Endothelial cell (in vitro differentiated cells): ENCODE results near the gene KLF15. TPM values are rescaled to one million over a fixed set of nuclear protein-coding genes. Genes with fewer than 3 reads are reported as not detected.

Experiments used
- DNase-seq: peaks from one replicate; pipeline ENCODE4 v3.0.0; 2021; ENCODE audit warnings: low spot score
- H3K27ac Mint-ChIP-seq: one replicate; pipeline ENCODE4 v1.8.0; 2021; ENCODE audit warnings: mixed read lengths, inconsistent platforms; ENCODE audit not compliant: unreplicated experiment
- H3K27me3 Mint-ChIP-seq: one replicate; pipeline ENCODE4 v1.8.0; 2021; ENCODE audit warnings: mild to moderate bottlenecking, moderate library complexity, mixed read lengths, inconsistent platforms; ENCODE audit not compliant: unreplicated experiment
- H3K36me3 Mint-ChIP-seq: one replicate; pipeline ENCODE4 v1.8.0; 2021; ENCODE audit warnings: mild to moderate bottlenecking, low read depth, mixed read lengths, inconsistent platforms; ENCODE audit not compliant: unreplicated experiment
- H3K4me1 Mint-ChIP-seq: one replicate; pipeline ENCODE4 v1.8.0; 2021; ENCODE audit warnings: mild to moderate bottlenecking, mixed read lengths, inconsistent platforms; ENCODE audit not compliant: unreplicated experiment
- H3K4me3 Mint-ChIP-seq: one replicate; pipeline ENCODE4 v1.8.0; 2021; ENCODE audit warnings: mild to moderate bottlenecking, mixed read lengths, inconsistent platforms; ENCODE audit not compliant: unreplicated experiment
- H3K9me3 Mint-ChIP-seq: one replicate; pipeline ENCODE4 v1.8.0; 2021; ENCODE audit warnings: mixed read lengths, inconsistent platforms; ENCODE audit not compliant: unreplicated experiment
- CTCF ChIP-seq: fragments of 200-600 bp; sonication (generic); IDR thresholded peaks from one replicate; pipeline ENCODE4 v1.5.0; 2021; ENCODE audit warnings: antibody characterized with exemption; ENCODE audit not compliant: unreplicated experiment
- total RNA-seq: library from RNA; stranded (reverse); fragmentation: NEBNext Ultra II Directional; extraction: Animal tissue kit (Norgen Biotek cat#: 25700); gene quantifications from one replicate; pipeline ENCODE4 v1.2.1, GENCODE V29; 2021; ENCODE audit not compliant: unreplicated experiment

The KLF15 gene
- total RNA-seq, 1 donor from 2014 or later: 0.67 TPM

GRCh38 chr3:126390201-126390600 is 33.0 kb upstream of the KLF15 start:
- peaks cover 6% of the 10 kb centered on the region for H3K27me3 Mint-ChIP-seq
- H3K4me1 Mint-ChIP-seq: peaks cover 3% of the 10 kb centered on the region
- H3K27ac Mint-ChIP-seq: no peak overlapping the region
- no peak overlapping the region for H3K4me3 Mint-ChIP-seq
- TF ChIP-seq CTCF: no peak
- DNase-seq: no peak
- no peaks in the 10 kb centered on the region for H3K9me3 Mint-ChIP-seq
- no peaks in the 10 kb centered on the region for H3K36me3 Mint-ChIP-seq

GRCh38 chr3:126389794-126390146 is 32.6 kb upstream of the KLF15 start:
- DNase-seq: no peak
- peak overlapping the region; percentile 34 for H3K4me3 Mint-ChIP-seq
- H3K9me3 Mint-ChIP-seq: no peaks in the 10 kb centered on the region
- peaks cover 3% of the 10 kb centered on the region for H3K4me1 Mint-ChIP-seq
- TF ChIP-seq CTCF: no peak
- peaks cover 6% of the 10 kb centered on the region for H3K27me3 Mint-ChIP-seq
- H3K36me3 Mint-ChIP-seq: no peaks in the 10 kb centered on the region
- no peak overlapping the region for H3K27ac Mint-ChIP-seq

GRCh38 chr3:126389112-126389793 is 32.0 kb upstream of the KLF15 start:
- peaks cover 6% of the 10 kb centered on the region for H3K27me3 Mint-ChIP-seq
- peaks cover 3% of the 10 kb centered on the region for H3K4me1 Mint-ChIP-seq
- no peak overlapping the region for H3K27ac Mint-ChIP-seq
- no peaks in the 10 kb centered on the region for H3K9me3 Mint-ChIP-seq
- no peaks in the 10 kb centered on the region for H3K36me3 Mint-ChIP-seq
- TF ChIP-seq CTCF: peak; percentile 53
- H3K4me3 Mint-ChIP-seq: peak overlapping the region; percentile 34
- DNase-seq: peak; percentile 84

- Mint-ChIP-seq H3K4me1 (no peaks in the 10 kb centered on the region), H3K27ac (no peak overlapping the region), H3K9me3 (no peaks in the 10 kb centered on the region), H3K4me3 (no peak overlapping the region), H3K27me3 (peaks cover 3% of the 10 kb centered on the region), H3K36me3 (no peaks in the 10 kb centered on the region)
- no peak for TF ChIP-seq CTCF
- DNase-seq: no peak
Measured at GRCh38 chr3:126381966-126382365, 24.8 kb upstream of the KLF15 start.

GRCh38 chr3:126380011-126380768 is 23.0 kb upstream of the KLF15 start:
- no peaks in the 10 kb centered on the region for H3K4me1 Mint-ChIP-seq
- no peaks in the 10 kb centered on the region for H3K36me3 Mint-ChIP-seq
- H3K27me3 Mint-ChIP-seq: peaks cover 5% of the 10 kb centered on the region
- no peak overlapping the region for H3K27ac Mint-ChIP-seq
- H3K4me3 Mint-ChIP-seq: no peak overlapping the region
- TF ChIP-seq CTCF: no peak
- H3K9me3 Mint-ChIP-seq: no peaks in the 10 kb centered on the region
- no peak for DNase-seq
